Endothelial cell of umbilical vein (primary cell): Measurements from ENCODE around the gene MCOLN2.

ENCODE experiments used
- EZH2 ChIP-seq: IDR thresholded peaks from 2 replicates; pipeline ENCODE4 v1.6.1; 2012; ENCODE audit warnings: borderline replicate concordance, low read depth, mild to moderate bottlenecking, moderate library complexity, low read length, inconsistent platforms; ENCODE audit not compliant: severe bottlenecking
- FOS ChIP-seq: IDR thresholded peaks from 2 replicates; pipeline ENCODE4 v1.6.1; 2011; ENCODE audit warnings: mild to moderate bottlenecking, low read length, moderate library complexity, borderline replicate concordance; ENCODE audit not compliant: insufficient read depth
- MYC ChIP-seq: IDR thresholded peaks from one replicate; pipeline ENCODE4 v1.6.1; 2011; ENCODE audit warnings: mild to moderate bottlenecking, low read depth, low read length
- POLR2A ChIP-seq: IDR thresholded peaks from 2 replicates; pipeline ENCODE4 v1.6.1; 2012; ENCODE audit warnings: low read depth, mild to moderate bottlenecking, control low read depth, low read length
- POLR2AphosphoS5 ChIP-seq: IDR thresholded peaks from 2 replicates; pipeline ENCODE4 v1.6.1; 2012; ENCODE audit warnings: low read depth, mild to moderate bottlenecking, control low read depth, low read length, moderate library complexity; ENCODE audit not compliant: insufficient read depth
- TF ChIP-seq, protein P1 (sequence below), 2 donors: IDR thresholded peaks; 1 replicate in 1 of 2; 2 replicates in 1 of 2; pipeline ENCODE4 v1.5.1; 2011; ENCODE audit warnings: low read length in 2 of 2, mild to moderate bottlenecking in 2 of 2, moderate library complexity in 2 of 2, control low read depth in 1 of 2, inconsistent platforms in 1 of 2, low read depth in 1 of 2; ENCODE audit not compliant: insufficient read depth in 1 of 2; ENCODE audit errors: extremely low read depth in 1 of 2

DNA sequence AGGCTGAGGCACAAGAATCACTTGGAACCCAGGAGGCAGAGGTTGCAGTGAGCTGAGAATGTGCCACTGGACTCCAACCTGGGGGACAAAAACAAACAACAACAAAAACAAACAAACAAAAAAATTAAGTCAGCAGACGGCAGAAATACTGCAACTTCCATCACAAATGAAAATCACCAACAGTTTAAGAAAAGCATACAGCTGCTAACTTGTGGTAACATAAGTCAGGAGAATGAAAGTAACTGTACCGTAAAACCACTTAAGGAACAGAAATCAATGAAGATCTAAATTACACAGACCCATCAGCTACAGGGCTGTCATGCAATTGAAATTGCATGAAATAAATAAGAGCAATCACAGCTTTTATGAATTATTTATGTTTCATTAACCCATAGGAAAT lies 25.0 kb downstream of the MCOLN2 start:
- TF ChIP-seq EZH2 (no peak), POLR2A (no peak), POLR2AphosphoS5 (no peak), FOS (no peak), MYC (no peak)
- TF ChIP-seq, protein P1, sequence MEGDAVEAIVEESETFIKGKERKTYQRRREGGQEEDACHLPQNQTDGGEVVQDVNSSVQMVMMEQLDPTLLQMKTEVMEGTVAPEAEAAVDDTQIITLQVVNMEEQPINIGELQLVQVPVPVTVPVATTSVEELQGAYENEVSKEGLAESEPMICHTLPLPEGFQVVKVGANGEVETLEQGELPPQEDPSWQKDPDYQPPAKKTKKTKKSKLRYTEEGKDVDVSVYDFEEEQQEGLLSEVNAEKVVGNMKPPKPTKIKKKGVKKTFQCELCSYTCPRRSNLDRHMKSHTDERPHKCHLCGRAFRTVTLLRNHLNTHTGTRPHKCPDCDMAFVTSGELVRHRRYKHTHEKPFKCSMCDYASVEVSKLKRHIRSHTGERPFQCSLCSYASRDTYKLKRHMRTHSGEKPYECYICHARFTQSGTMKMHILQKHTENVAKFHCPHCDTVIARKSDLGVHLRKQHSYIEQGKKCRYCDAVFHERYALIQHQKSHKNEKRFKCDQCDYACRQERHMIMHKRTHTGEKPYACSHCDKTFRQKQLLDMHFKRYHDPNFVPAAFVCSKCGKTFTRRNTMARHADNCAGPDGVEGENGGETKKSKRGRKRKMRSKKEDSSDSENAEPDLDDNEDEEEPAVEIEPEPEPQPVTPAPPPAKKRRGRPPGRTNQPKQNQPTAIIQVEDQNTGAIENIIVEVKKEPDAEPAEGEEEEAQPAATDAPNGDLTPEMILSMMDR (IDR thresholded peaks at IDR 0.05; ENCODE audit: extremely low read depth in 1 of 2, insufficient read depth in 1 of 2, low read depth in 1 of 2, low read length in 2 of 2): no peak
